Hepatocyte (in vitro differentiated cells): ENCODE measurements around the gene ETFDH.

Experiments
- CTCF ChIP-seq: fragments of 200-600 bp; sonication (generic); IDR thresholded peaks from 2 replicates; pipeline ENCODE4 v1.5.1; 2016; ENCODE audit warnings: antibody characterized with exemption, mild to moderate bottlenecking; ENCODE audit not compliant: poor library complexity
- EZH2phosphoT487 ChIP-seq: fragments of 200-600 bp; sonication (generic); IDR thresholded peaks from one replicate; pipeline ENCODE4 v1.6.1; 2018; ENCODE audit warnings: antibody characterized with exemption, mild to moderate bottlenecking, low read depth, moderate library complexity; ENCODE audit not compliant: unreplicated experiment, severe bottlenecking

- TF ChIP-seq CTCF (no peak), EZH2phosphoT487 (no peak)
Measured at GRCh38 chr4:158715802-158716201, 43.7 kb downstream of the ETFDH start.
